Measurements from ENCODE around the gene PSMB2. TPM values are rescaled to one million over a fixed set of nuclear protein-coding genes. Genes with fewer than 3 reads are reported as not detected.

PSMB2 gene
- total and polyA plus RNA-seq, 9 donors = 16.7 to 88.7 (median 36.9) TPM

DNA sequence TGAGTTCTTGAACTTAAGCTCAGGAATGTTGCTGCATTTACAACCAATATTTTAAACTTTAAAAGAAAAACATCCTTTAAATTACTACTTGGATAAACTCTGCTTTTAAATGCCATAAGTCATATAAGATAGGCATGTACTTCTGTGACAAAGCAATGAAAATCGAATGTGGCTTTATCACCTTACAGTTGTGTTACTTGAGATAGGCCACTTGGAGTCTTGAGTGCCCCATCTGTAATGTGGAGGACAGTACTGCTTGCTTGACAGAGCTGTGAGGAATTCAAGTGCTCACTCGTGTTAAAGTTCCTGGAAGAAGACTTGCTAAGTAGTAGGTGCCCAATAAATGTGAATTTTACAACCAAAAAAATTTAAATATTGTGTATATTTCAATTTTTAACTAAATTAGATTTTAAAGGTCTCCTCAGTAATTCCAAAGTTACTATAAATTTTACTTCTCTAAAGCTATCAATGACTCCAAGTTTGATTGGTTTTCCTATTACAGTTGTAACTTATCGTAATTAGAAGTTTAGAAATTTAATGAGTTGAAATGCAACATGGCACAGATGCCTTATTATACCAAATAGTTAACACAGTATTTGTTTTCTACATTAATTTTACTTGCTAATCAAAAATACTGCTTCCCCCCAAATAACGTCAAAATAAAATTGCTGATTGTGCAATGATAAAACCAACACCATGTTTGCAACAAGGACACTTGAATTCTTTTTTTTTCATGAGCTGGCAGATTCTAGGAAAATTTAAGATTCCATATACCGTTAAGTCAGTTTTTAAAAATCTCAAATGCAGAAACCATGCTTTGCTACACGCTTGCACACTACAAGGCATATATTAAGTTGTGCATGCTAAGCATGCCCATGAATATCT is 21.8 kb downstream of the PSMB2 start:
- TF ChIP-seq, protein P1, sequence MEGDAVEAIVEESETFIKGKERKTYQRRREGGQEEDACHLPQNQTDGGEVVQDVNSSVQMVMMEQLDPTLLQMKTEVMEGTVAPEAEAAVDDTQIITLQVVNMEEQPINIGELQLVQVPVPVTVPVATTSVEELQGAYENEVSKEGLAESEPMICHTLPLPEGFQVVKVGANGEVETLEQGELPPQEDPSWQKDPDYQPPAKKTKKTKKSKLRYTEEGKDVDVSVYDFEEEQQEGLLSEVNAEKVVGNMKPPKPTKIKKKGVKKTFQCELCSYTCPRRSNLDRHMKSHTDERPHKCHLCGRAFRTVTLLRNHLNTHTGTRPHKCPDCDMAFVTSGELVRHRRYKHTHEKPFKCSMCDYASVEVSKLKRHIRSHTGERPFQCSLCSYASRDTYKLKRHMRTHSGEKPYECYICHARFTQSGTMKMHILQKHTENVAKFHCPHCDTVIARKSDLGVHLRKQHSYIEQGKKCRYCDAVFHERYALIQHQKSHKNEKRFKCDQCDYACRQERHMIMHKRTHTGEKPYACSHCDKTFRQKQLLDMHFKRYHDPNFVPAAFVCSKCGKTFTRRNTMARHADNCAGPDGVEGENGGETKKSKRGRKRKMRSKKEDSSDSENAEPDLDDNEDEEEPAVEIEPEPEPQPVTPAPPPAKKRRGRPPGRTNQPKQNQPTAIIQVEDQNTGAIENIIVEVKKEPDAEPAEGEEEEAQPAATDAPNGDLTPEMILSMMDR (IDR thresholded peaks at IDR 0.05) = no peak
- TF ChIP-seq POLR2A (IDR thresholded peaks at IDR 0.05) (no peak), EP300 (IDR thresholded peaks at IDR 0.05) (no peak)
- Histone ChIP-seq H3K4me3 (no peak overlapping the region), H3K4me1 (ENCODE audit: insufficient read depth) (no peaks in the 10 kb centered on the region), H3K27ac (no peak overlapping the region), H3K36me3 (no peaks in the 10 kb centered on the region), H3K9me3 (no peaks in the 10 kb centered on the region), H3K27me3 (no peaks in the 10 kb centered on the region)
- WGBS, 3 donors = 77 to 82% (median 78%) methylated on average over 6 of the region's 6 CpGs
- intact Hi-C loops (cut with DNase I) = no loop called here
- no peak for DNase-seq

GRCh38 chr1:35615440-35615839 is 25.9 kb downstream of the PSMB2 start:
- TF ChIP-seq, protein P1 (IDR thresholded peaks at IDR 0.05) = no peak
- TF ChIP-seq POLR2A (IDR thresholded peaks at IDR 0.05) (no peak), EP300 (IDR thresholded peaks at IDR 0.05) (no peak)
- WGBS, 3 donors = 88 to 95% (median 92%) methylated on average over 8 of the region's 8 CpGs
- Histone ChIP-seq H3K27ac (no peak overlapping the region), H3K4me1 (ENCODE audit: insufficient read depth) (no peaks in the 10 kb centered on the region), H3K36me3 (no peaks in the 10 kb centered on the region), H3K4me3 (no peak overlapping the region), H3K9me3 (no peaks in the 10 kb centered on the region), H3K27me3 (no peaks in the 10 kb centered on the region)
- intact Hi-C loops (cut with DNase I) = no loop called here
- DNase-seq = no peak

DNA sequence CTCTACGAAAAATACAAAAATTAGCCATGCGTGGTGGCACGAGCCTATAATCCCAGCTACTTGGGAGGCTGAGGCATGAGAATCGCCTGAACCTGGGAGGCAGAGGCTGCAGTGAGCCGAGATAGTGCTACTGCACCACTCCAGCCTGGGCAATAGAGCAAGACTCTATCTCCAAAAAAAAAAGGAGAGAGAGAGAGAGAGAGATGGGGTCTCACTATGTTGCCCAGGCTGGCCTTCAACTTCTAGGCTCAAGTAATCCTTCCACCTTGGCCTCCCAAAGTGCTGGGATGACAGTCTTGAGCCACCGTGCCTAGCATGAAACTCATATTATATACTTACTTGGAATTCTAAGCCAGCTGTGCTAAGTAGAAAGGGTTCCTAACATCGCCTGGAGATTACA is 29.7 kb downstream of the PSMB2 start:
- Histone ChIP-seq H3K27ac (no peak overlapping the region), H3K4me1 (ENCODE audit: insufficient read depth) (no peaks in the 10 kb centered on the region), H3K36me3 (no peaks in the 10 kb centered on the region), H3K4me3 (no peak overlapping the region), H3K27me3 (no peaks in the 10 kb centered on the region), H3K9me3 (no peaks in the 10 kb centered on the region)
- WGBS, 3 donors = 97 to 98% (median 97%) methylated on average over 7 of the region's 7 CpGs
- intact Hi-C loops (cut with DNase I) = no loop called here
- TF ChIP-seq POLR2A (IDR thresholded peaks at IDR 0.05) (no peak), EP300 (IDR thresholded peaks at IDR 0.05) (no peak)
- TF ChIP-seq, protein P1 (IDR thresholded peaks at IDR 0.05) = no peak
- no peak for DNase-seq

DNA sequence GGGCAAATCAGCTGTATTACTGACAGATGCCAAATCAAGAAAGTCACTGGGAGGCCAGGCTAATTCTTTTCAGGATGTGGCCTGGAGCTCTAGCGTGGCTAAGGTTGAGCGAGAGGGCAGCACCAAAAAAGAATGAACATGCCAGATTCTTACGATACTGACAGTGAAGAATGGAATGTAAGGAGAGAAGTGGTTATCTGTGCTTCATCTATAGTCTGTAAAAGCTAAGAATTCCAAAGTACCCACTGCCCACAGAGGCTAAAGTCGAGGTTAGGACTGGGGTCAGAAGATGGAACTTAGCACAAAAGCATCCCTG is 35.5 kb downstream of the PSMB2 start:
- no peaks in the 10 kb centered on the region for H3K9me3 ChIP-seq
- no peak overlapping the region for H3K27ac ChIP-seq
- no peaks in the 10 kb centered on the region for H3K27me3 ChIP-seq
- intact Hi-C loops (cut with DNase I) = no loop called here
- WGBS, 3 donors = 73 to 81% (median 78%) methylated on average over 4 of the region's 4 CpGs
- no peaks in the 10 kb centered on the region for H3K36me3 ChIP-seq
- H3K4me3 ChIP-seq = no peak overlapping the region
- TF ChIP-seq POLR2A (IDR thresholded peaks at IDR 0.05) (no peak), EP300 (IDR thresholded peaks at IDR 0.05) (no peak)
- TF ChIP-seq, protein P1 (IDR thresholded peaks at IDR 0.05) = no peak
- no peaks in the 10 kb centered on the region for H3K4me1 ChIP-seq (ENCODE audit: insufficient read depth)
- no peak for DNase-seq

Measured in ovary (tissue), 9 donors.